NCI-H69 (cell line): ENCODE results near the gene PPP2R5C.
"Not testable (repeated sequence)": the region's sequence is repeated elsewhere in the genome, so short reads cannot be mapped to it uniquely, and the experiment has no call there.

Source experiments
- DNase-seq: peaks from one replicate; lab custom pipeline; 2025; lab: John Stamatoyannopoulos, UW

Gene PPP2R5C

DNA sequence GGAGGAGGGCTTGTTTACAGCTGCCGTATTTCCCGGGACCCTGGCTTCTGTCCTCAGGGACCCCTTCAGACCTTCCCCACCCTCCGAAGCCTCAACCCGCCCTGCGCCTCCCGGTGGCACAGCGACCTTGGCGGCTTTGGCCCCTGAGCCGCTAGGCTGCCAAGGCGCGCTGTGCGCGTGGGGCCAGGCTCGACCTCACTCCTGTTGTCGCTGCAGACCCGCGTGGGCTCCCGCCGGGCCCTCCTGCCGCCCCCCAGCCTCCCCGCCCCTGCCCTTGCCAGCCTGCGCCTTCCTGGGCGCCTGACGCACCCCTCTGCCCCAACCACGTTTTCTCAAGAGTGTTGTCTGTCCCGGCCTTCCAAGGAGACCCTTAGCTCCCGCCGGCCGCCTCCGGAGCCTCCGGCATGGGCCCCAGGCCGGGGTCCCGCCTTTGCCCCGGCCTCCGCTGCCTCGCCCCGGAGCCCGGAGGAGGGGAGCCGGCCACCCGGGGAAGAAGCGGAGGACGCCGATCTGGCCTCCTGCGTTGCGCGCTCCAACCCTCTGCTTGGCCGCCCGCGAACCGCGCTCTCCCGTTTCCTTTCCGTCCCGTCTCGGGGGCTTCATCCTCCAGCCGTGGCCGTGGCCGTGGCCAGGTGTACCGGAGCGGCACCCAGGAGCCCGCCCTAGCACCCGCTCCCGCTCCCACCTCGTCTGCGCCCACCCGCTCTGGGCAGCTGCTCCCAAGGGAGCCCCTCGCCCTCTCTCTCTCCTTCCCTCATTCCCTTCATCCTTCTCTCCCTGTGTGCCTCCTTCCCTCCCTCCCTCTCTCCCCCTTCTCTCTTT is 19.9 kb downstream of the PPP2R5C start:
- DNase-seq: peak; percentile 40

GRCh38 chr14:101783260-101784016 is 21.9 kb downstream of the PPP2R5C start:
- no peak for DNase-seq

DNA sequence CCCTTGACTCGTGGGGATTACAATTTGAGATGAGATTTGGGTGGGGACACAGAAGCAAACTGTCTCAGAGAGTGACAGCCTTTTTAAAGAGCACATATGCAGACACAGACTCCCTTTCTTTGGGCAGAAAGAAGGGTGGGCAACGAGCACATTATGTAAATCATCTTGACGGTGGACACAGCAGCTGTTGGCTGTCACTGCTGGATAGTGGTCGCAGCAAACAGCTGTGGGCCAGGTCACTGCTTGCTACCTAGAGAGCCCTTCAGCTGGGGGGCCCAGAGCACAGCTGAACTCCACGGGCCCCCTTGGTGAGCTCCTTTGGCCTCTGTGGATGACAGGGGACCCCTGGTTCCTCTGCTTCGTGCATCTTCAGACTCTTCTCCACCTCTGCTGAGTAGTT is 23.1 kb downstream of the PPP2R5C start:
- no peak for DNase-seq

- DNase-seq: peak; percentile 15
These were observed 26.6 kb downstream of the PPP2R5C start for GRCh38 chr14:101788016-101788635.

DNA sequence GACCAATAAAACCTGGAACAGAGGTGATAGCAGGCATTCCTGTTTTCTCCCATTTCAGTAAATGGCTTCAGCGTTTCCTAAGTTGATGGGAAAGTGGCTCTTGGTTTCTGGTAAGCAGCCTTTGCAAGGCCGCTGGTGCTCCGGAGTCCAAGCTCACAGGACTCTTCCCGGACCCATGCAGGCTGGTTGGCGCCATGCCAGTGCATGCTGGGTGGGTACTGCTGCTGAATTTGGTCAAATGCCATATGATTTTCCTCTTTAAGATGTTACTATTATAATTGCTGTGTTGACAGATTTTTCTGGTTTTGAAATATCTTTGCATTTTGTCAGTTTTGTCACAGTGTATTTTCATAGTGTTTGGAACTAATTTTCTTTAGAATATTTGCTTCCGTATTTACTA is 27.7 kb downstream of the PPP2R5C start:
- peak; percentile 70 for DNase-seq

GRCh38 chr14:101790232-101790631 is 28.7 kb downstream of the PPP2R5C start:
- no peak for DNase-seq

GRCh38 chr14:101791919-101792572 is 30.5 kb downstream of the PPP2R5C start:
- peak; percentile 39 for DNase-seq

DNA sequence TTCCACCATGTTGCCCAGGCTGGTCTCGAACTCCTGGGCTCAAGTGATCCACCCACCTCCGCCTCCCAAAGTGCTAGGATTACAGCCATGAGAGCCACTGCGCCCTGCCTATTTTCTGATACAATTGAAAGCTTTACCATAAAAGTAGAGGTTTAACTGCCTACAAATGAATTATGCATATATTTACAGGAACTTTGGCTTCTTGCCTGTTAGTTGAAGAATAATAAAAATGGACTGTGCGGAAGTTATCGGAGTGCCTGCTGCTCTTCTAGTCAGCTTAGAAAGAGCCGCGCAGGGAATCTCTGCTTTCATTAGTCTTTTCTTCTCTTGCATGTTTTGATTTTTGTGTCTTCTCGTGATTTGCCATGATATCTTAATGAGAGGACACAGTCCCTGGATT is 34.5 kb downstream of the PPP2R5C start:
- DNase-seq: no peak

DNA sequence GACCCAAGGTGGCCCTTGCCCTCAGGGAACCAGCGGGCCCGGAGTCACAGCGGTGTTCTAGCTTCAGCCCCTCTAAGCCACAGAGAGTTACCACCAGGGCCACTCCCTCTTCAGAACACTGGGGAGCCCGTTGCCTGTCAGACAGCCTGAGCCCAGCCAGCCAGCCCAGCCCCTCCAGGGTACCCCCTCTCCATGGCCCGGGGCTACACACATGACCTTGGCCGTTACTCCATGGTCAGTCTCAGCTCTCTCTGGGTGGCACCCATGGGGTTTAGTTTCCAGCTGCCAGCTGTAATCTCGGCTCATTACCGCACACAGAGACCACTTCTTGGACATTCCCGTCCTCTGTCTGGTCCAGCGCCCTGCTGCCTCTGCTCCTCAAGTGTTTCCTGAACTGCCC is 35.0 kb downstream of the PPP2R5C start:
- DNase-seq: no peak

GRCh38 chr14:101797856-101798255 is 36.3 kb downstream of the PPP2R5C start:
- no peak for DNase-seq

- DNase-seq: not testable (repeated sequence)
These were observed 42.9 kb downstream of the PPP2R5C start for GRCh38 chr14:101804373-101804772.

- not testable (repeated sequence) for DNase-seq
These were observed 44.7 kb downstream of the PPP2R5C start for GRCh38 chr14:101806252-101806651.

GRCh38 chr14:101808020-101808641 is 46.6 kb downstream of the PPP2R5C start:
- DNase-seq: peak; percentile 81

GRCh38 chr14:101808894-101809670 is 47.6 kb downstream of the PPP2R5C start:
- no peak for DNase-seq

DNA sequence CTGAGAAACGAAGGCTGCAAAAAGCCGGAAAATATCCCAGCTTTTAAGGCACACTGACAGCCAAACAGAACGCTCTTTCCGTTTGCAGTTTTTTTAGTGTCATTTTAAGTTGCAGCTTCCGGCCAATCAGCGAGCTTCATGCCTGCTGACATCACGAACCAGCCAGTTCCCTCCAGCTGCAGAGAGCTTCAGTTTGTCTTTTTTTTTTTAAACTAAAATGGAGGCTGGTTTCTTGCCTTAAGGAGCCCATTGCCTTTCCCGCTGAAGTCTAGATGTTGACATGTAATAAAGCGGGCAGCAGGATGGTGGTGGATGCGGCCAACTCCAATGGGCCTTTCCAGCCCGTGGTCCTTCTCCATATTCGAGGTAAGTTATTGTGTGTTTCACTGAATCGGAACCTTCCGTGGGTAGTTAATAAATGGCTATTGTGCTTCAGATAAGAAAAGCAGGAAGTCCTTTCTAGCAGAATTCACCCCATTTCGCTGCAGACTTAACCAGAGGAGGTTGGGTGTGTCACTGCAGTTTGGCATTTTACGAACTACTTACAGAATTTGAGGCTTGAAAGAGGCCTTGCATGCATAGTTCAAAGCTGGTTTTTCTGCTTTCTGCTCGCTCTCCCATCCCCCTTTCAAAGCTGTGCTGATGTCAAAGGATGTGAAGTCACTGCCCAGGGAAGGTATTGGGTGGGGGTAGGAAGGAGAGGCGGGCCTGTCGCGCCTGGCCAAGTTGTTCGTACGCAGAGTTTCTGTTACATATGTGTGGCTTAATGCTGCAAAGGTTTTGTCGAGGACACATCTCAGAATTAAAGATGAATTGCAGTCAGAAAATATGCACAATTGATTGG is 48.4 kb downstream of the PPP2R5C start:
- DNase-seq: peak; percentile 96

- DNase-seq: no peak
These were observed 49.5 kb downstream of the PPP2R5C start for GRCh38 chr14:101810897-101811621.

- no peak for DNase-seq
These were observed 50.6 kb downstream of the PPP2R5C start for GRCh38 chr14:101812071-101812470.

- no peak for DNase-seq
These were observed 51.8 kb downstream of the PPP2R5C start for GRCh38 chr14:101813171-101813759.

GRCh38 chr14:101813833-101814232 is 52.3 kb downstream of the PPP2R5C start:
- DNase-seq: no peak
